Fibroblast of skin of right quadriceps (primary cell): ENCODE results near the gene PRR15.

Experiments
- DNase-seq: peaks from one replicate; pipeline ENCODE4 v3.0.0-alpha.2; 2013

The PRR15 gene

GRCh38 chr7:29611941-29612544, 48.4 kb downstream of the PRR15 start:
- DNase-seq = no peak

GRCh38 chr7:29612596-29612995, 49.0 kb downstream of the PRR15 start:
- DNase-seq = peak; percentile 57

- no peak for DNase-seq
Measured at GRCh38 chr7:29613100-29613499, 49.5 kb downstream of the PRR15 start.

GRCh38 chr7:29614229-29614628, 50.6 kb downstream of the PRR15 start:
- DNase-seq = no peak
